Measurements from ENCODE around the gene LRFN2.

DNA sequence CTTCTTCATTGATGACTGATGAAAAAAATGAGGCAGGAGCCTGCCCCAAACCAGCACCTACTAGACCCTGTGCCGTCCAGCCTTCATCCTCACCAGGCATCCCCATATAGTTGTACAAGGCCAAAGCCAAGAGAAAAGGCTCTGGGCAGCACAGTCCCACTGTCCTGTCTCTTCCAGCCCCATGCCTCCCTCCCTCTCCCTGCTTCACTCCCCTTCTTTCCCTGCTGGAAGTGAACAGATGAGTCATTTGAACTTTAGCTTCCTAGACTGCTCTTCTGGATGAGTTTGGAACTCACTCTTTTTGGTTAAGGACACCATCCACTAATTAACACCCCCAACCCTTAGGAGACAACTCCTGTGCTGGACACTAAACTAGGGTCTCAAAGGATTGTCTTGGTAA, 235.2 kb downstream of the LRFN2 start:
- TF ChIP-seq, protein P1, sequence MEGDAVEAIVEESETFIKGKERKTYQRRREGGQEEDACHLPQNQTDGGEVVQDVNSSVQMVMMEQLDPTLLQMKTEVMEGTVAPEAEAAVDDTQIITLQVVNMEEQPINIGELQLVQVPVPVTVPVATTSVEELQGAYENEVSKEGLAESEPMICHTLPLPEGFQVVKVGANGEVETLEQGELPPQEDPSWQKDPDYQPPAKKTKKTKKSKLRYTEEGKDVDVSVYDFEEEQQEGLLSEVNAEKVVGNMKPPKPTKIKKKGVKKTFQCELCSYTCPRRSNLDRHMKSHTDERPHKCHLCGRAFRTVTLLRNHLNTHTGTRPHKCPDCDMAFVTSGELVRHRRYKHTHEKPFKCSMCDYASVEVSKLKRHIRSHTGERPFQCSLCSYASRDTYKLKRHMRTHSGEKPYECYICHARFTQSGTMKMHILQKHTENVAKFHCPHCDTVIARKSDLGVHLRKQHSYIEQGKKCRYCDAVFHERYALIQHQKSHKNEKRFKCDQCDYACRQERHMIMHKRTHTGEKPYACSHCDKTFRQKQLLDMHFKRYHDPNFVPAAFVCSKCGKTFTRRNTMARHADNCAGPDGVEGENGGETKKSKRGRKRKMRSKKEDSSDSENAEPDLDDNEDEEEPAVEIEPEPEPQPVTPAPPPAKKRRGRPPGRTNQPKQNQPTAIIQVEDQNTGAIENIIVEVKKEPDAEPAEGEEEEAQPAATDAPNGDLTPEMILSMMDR (IDR thresholded peaks at IDR 0.05; ENCODE audit: low read depth, low read length, missing input control) = no peak
- no peak for TF ChIP-seq YY1 (IDR thresholded peaks at IDR 0.05)
- TF ChIP-seq, protein P2, sequence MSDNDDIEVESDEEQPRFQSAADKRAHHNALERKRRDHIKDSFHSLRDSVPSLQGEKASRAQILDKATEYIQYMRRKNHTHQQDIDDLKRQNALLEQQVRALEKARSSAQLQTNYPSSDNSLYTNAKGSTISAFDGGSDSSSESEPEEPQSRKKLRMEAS (IDR thresholded peaks at IDR 0.05) = no peak
